ENCODE results near the gene RPL19.
"Not testable (repeated sequence)": the region's sequence is repeated elsewhere in the genome, so short reads cannot be mapped to it uniquely, and the experiment has no call there.

Gene RPL19

GRCh38 chr17:39240631-39241030 lies 40.5 kb downstream of the RPL19 start:
- in situ Hi-C loops (cut with MboI; ENCODE audit: low sequenced_read_pairs), result no loop called here

GRCh38 chr17:39243155-39243554 lies 43.1 kb downstream of the RPL19 start:
- in situ Hi-C loops (cut with MboI; ENCODE audit: low sequenced_read_pairs), result no loop called here

- in situ Hi-C loops (cut with MboI; ENCODE audit: low sequenced_read_pairs), result no loop called here
Measured at GRCh38 chr17:39244016-39244599, 44.0 kb downstream of the RPL19 start.

- in situ Hi-C loops (cut with MboI; ENCODE audit: low sequenced_read_pairs), result no loop called here
Measured at GRCh38 chr17:39244600-39245570, 44.8 kb downstream of the RPL19 start.

- in situ Hi-C loops (cut with MboI; ENCODE audit: low sequenced_read_pairs), result no loop called here
Measured at GRCh38 chr17:39246274-39246673, 46.2 kb downstream of the RPL19 start.

- in situ Hi-C loops (cut with MboI; ENCODE audit: low sequenced_read_pairs), result not testable (repeated sequence)
Measured at GRCh38 chr17:39250076-39250475, 50.0 kb downstream of the RPL19 start.

- in situ Hi-C loops (cut with MboI; ENCODE audit: low sequenced_read_pairs), result no loop called here
Measured at GRCh38 chr17:39251997-39252396, 51.9 kb downstream of the RPL19 start.

- in situ Hi-C loops (cut with MboI; ENCODE audit: low sequenced_read_pairs), result no loop called here
Measured at GRCh38 chr17:39252788-39253460, 52.8 kb downstream of the RPL19 start.

All from HL-60/S4 treated with retinoic acid at 250 ng/mL for 4 days and 3 days (cell line).